Measurements from ENCODE around the gene DAZAP1.

Gene DAZAP1

GRCh38 chr19:1416014-1416841 is 8.8 kb downstream of the DAZAP1 start:
- H3F3A ChIP-seq (ENCODE audit: low read depth): no peaks in the 10 kb centered on the region
- H3K4me2 ChIP-seq (ENCODE audit: low read depth, low read length, poor library complexity, severe bottlenecking): no peak overlapping the region
- no peak overlapping the region for H2AFZ ChIP-seq (ENCODE audit: low read length)
- peaks cover 94% of the 10 kb centered on the region for H3K79me2 ChIP-seq (ENCODE audit: insufficient read depth, low read length)
- H3K4me1 ChIP-seq (ENCODE audit: insufficient read depth, low read length, poor library complexity, severe bottlenecking): peaks cover 8% of the 10 kb centered on the region
- TF ChIP-seq, protein P1, sequence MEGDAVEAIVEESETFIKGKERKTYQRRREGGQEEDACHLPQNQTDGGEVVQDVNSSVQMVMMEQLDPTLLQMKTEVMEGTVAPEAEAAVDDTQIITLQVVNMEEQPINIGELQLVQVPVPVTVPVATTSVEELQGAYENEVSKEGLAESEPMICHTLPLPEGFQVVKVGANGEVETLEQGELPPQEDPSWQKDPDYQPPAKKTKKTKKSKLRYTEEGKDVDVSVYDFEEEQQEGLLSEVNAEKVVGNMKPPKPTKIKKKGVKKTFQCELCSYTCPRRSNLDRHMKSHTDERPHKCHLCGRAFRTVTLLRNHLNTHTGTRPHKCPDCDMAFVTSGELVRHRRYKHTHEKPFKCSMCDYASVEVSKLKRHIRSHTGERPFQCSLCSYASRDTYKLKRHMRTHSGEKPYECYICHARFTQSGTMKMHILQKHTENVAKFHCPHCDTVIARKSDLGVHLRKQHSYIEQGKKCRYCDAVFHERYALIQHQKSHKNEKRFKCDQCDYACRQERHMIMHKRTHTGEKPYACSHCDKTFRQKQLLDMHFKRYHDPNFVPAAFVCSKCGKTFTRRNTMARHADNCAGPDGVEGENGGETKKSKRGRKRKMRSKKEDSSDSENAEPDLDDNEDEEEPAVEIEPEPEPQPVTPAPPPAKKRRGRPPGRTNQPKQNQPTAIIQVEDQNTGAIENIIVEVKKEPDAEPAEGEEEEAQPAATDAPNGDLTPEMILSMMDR (conservative IDR thresholded peaks at IDR 0.05; ENCODE audit: low read length): no peak
- TF ChIP-seq EZH2phosphoT487 (IDR thresholded peaks at IDR 0.05; ENCODE audit: borderline replicate concordance): no peak
- no peaks in the 10 kb centered on the region for H3K27me3 ChIP-seq (ENCODE audit: insufficient read depth, low read length, poor library complexity, severe bottlenecking)
- no peak overlapping the region for H3K9ac ChIP-seq (ENCODE audit: low read depth, low read length, poor library complexity, severe bottlenecking)
- no peaks in the 10 kb centered on the region for H3K9me2 ChIP-seq (replicated peaks; ENCODE audit: low read depth, low read length)
- no peaks in the 10 kb centered on the region for H3K9me3 ChIP-seq (ENCODE audit: insufficient read depth, low read depth, low read length)
- H4K20me1 ChIP-seq (ENCODE audit: insufficient read depth, low read length, poor library complexity, severe bottlenecking): peaks cover 78% of the 10 kb centered on the region
- no peak overlapping the region for H3K4me3 ChIP-seq (ENCODE audit: low read length, poor library complexity, severe bottlenecking)
- H3K36me3 ChIP-seq (ENCODE audit: insufficient read depth, low read length): peaks cover 69% of the 10 kb centered on the region; the same call in 1 of the 2 replicates

GRCh38 chr19:1417145-1417544 is 9.8 kb downstream of the DAZAP1 start:
- H3F3A ChIP-seq (ENCODE audit: low read depth): no peaks in the 10 kb centered on the region
- peaks cover 73% of the 10 kb centered on the region for H4K20me1 ChIP-seq (ENCODE audit: insufficient read depth, low read length, poor library complexity, severe bottlenecking)
- H3K27me3 ChIP-seq (ENCODE audit: insufficient read depth, low read length, poor library complexity, severe bottlenecking): no peaks in the 10 kb centered on the region
- no peak overlapping the region for H2AFZ ChIP-seq (ENCODE audit: low read length)
- no peaks in the 10 kb centered on the region for H3K9me3 ChIP-seq (ENCODE audit: insufficient read depth, low read depth, low read length)
- no peak for TF ChIP-seq EZH2phosphoT487 (IDR thresholded peaks at IDR 0.05; ENCODE audit: borderline replicate concordance)
- TF ChIP-seq, protein P1 (conservative IDR thresholded peaks at IDR 0.05; ENCODE audit: low read length): no peak
- H3K9me2 ChIP-seq (replicated peaks; ENCODE audit: low read depth, low read length): no peaks in the 10 kb centered on the region
- H3K4me3 ChIP-seq (ENCODE audit: low read length, poor library complexity, severe bottlenecking): no peak overlapping the region
- no peak overlapping the region for H3K9ac ChIP-seq (ENCODE audit: low read depth, low read length, poor library complexity, severe bottlenecking)
- H3K79me2 ChIP-seq (ENCODE audit: insufficient read depth, low read length): peaks cover 87% of the 10 kb centered on the region
- H3K36me3 ChIP-seq (ENCODE audit: insufficient read depth, low read length): peaks cover 78% of the 10 kb centered on the region; the same call in 1 of the 2 replicates
- H3K4me2 ChIP-seq (ENCODE audit: low read depth, low read length, poor library complexity, severe bottlenecking): no peak overlapping the region
- H3K4me1 ChIP-seq (ENCODE audit: insufficient read depth, low read length, poor library complexity, severe bottlenecking): peaks cover under 1% of the 10 kb centered on the region

DNA sequence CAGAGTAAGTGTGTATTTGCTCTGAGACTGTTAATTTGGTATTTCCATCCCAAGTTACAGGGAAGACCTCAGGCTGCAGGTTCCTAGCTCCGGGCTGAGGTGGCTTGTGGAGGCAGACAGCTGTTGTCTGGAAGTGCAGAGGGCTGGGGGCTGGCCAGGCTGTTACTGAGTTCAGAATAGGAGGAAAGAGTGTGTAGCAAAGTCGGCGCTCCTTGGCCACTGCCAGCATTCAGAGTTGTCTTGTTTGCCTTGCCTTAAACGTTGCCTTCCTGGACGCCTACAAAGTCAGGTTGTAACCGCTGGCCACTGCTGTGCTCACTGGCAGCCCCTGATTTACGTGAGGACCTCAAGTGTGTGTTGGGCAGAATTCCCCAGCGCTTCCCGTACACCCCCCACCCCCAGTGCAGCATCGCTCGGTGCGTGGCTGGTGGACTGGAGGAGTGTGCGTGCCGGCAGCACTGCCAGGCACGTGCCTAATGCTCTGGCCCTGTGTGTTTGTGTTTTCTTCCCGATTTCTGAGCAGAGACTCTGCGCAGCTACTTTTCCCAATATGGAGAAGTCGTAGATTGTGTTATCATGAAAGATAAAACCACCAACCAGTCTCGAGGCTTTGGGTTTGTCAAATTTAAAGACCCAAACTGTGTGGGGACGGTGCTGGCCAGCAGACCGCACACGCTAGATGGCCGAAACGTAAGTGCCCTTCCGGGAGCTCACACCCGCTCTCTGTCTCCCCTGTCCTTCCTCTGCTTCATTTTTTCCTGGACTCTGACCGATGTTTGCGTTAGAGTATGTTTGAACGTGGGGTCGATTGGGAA is 10.5 kb downstream of the DAZAP1 start:
- Histone ChIP-seq H2AFZ (ENCODE audit: low read length) (no peak overlapping the region), H3K4me3 (ENCODE audit: low read length, poor library complexity, severe bottlenecking) (no peak overlapping the region), H3K9me3 (ENCODE audit: insufficient read depth, low read depth, low read length) (no peaks in the 10 kb centered on the region), H4K20me1 (ENCODE audit: insufficient read depth, low read length, poor library complexity, severe bottlenecking) (peaks cover 73% of the 10 kb centered on the region), H3F3A (ENCODE audit: low read depth) (no peaks in the 10 kb centered on the region), H3K36me3 (ENCODE audit: insufficient read depth, low read length) (peaks cover 81% of the 10 kb centered on the region; the same call in 1 of the 2 replicates), H3K27me3 (ENCODE audit: insufficient read depth, low read length, poor library complexity, severe bottlenecking) (no peaks in the 10 kb centered on the region), H3K9ac (ENCODE audit: low read depth, low read length, poor library complexity, severe bottlenecking) (no peak overlapping the region), H3K9me2 (replicated peaks; ENCODE audit: low read depth, low read length) (no peaks in the 10 kb centered on the region), H3K4me2 (ENCODE audit: low read depth, low read length, poor library complexity, severe bottlenecking) (no peak overlapping the region), H3K79me2 (ENCODE audit: insufficient read depth, low read length) (peaks cover 82% of the 10 kb centered on the region), H3K4me1 (ENCODE audit: insufficient read depth, low read length, poor library complexity, severe bottlenecking) (no peaks in the 10 kb centered on the region)
- TF ChIP-seq, protein P1 (conservative IDR thresholded peaks at IDR 0.05; ENCODE audit: low read length): no peak
- no peak for TF ChIP-seq EZH2phosphoT487 (IDR thresholded peaks at IDR 0.05; ENCODE audit: borderline replicate concordance)

Data from Loucy (cell line).